ENCODE measurements around the gene BSN. TPM values are rescaled to one million over a fixed set of nuclear protein-coding genes. Genes with fewer than 3 reads are reported as not detected.

The BSN gene
- total and polyA plus RNA-seq, 2 experiments from 2014 or later = 0.50 to 5.1 TPM

DNA sequence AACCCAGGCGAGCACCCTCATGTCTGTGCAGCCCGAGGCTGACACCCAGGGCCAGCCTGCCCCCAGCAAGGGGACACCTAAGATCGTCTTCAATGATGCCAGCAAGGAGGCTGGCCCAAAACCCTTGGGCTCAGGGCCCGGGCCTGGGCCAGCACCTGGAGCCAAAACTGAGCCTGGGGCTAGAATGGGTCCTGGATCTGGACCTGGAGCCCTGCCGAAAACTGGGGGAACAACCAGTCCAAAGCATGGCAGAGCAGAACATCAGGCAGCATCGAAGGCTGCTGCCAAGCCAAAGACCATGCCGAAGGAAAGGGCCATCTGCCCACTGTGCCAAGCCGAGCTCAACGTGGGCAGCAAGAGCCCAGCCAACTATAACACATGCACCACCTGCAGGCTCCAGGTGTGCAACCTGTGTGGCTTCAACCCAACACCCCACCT, 88.5 kb downstream of the BSN start:
- DNase-seq (ENCODE audit: low spot score) (no peak), ATAC-seq (no peak)
- H3K9me3 Mint-ChIP-seq = no peaks in the 10 kb centered on the region
- Histone ChIP-seq H3K4me3 (no peak overlapping the region), H4K20me1 (replicated peaks; ENCODE audit: insufficient read depth) (no peaks in the 10 kb centered on the region), H3K9me2 (ENCODE audit: insufficient read depth) (no peaks in the 10 kb centered on the region), H3K79me2 (replicated peaks; ENCODE audit: insufficient read depth) (no peaks in the 10 kb centered on the region), H3K27ac (ENCODE audit: low read depth) (no peak overlapping the region), H3K27me3 (ENCODE audit: insufficient read depth) (no peaks in the 10 kb centered on the region), H2AFZ (no peak overlapping the region), H3F3A (replicated peaks; ENCODE audit: low read depth) (no peaks in the 10 kb centered on the region), H3K4me1 (ENCODE audit: insufficient read depth) (no peaks in the 10 kb centered on the region), H3K36me3 (ENCODE audit: insufficient read depth) (no peaks in the 10 kb centered on the region), H3K4me2 (no peak overlapping the region)
- H3K4me3 Mint-ChIP-seq = no peak overlapping the region
- H3K27me3 Mint-ChIP-seq (ENCODE audit: insufficient read depth, low read depth, poor library complexity) = peaks cover 4% of the 10 kb centered on the region
- H3K4me1 Mint-ChIP-seq = no peaks in the 10 kb centered on the region
- no peaks in the 10 kb centered on the region; the same call in 2 of the 3 replicates for H3K36me3 Mint-ChIP-seq (ENCODE audit: low read depth)
- H3K27ac Mint-ChIP-seq = no peak overlapping the region
- TF ChIP-seq, protein P1, sequence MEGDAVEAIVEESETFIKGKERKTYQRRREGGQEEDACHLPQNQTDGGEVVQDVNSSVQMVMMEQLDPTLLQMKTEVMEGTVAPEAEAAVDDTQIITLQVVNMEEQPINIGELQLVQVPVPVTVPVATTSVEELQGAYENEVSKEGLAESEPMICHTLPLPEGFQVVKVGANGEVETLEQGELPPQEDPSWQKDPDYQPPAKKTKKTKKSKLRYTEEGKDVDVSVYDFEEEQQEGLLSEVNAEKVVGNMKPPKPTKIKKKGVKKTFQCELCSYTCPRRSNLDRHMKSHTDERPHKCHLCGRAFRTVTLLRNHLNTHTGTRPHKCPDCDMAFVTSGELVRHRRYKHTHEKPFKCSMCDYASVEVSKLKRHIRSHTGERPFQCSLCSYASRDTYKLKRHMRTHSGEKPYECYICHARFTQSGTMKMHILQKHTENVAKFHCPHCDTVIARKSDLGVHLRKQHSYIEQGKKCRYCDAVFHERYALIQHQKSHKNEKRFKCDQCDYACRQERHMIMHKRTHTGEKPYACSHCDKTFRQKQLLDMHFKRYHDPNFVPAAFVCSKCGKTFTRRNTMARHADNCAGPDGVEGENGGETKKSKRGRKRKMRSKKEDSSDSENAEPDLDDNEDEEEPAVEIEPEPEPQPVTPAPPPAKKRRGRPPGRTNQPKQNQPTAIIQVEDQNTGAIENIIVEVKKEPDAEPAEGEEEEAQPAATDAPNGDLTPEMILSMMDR (conservative IDR thresholded peaks at IDR 0.05; ENCODE audit: low read depth in 2 of 2) = no peak
- TF ChIP-seq ZNF114 (CRISPR knock-in tag; IDR thresholded peaks at IDR 0.05) (no peak), ZNF331 (CRISPR knock-in tag; IDR thresholded peaks at IDR 0.05; ENCODE audit: low read depth) (no peak), JUNB (IDR thresholded peaks at IDR 0.05; ENCODE audit: unreplicated experiment) (no peak), NANOG (IDR thresholded peaks at IDR 0.05; ENCODE audit: borderline replicate concordance) (no peak)
- TF ChIP-seq, protein P2, sequence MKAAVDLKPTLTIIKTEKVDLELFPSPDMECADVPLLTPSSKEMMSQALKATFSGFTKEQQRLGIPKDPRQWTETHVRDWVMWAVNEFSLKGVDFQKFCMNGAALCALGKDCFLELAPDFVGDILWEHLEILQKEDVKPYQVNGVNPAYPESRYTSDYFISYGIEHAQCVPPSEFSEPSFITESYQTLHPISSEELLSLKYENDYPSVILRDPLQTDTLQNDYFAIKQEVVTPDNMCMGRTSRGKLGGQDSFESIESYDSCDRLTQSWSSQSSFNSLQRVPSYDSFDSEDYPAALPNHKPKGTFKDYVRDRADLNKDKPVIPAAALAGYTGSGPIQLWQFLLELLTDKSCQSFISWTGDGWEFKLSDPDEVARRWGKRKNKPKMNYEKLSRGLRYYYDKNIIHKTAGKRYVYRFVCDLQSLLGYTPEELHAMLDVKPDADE (IDR thresholded peaks at IDR 0.05) = no peak

DNA sequence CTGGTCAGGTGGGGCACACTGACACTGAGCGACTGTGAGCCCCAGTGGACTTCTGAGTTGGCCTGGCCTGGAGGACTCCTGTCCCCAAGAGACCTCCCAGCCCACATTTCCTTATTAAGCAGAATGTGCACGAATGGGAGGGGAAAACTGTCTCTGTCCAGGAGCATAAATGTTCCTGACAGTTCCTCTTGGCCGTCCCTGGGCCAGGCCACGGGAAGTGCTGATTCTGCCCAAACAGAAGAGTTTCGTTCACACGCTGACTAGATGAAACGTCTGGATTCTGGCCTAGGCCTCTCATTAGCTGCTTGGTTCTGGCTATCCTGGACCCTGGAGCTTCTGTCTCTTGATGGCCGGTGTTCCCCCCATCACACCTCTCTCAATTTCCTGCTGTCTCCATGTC, 90.4 kb downstream of the BSN start:
- no peak for TF ChIP-seq JUNB (IDR thresholded peaks at IDR 0.05; ENCODE audit: unreplicated experiment)
- TF ChIP-seq, protein P2 (IDR thresholded peaks at IDR 0.05) = no peak
- no peak for TF ChIP-seq CREB1 (CRISPR knock-in tag; IDR thresholded peaks at IDR 0.05; ENCODE audit: low read depth)
- no peak for TF ChIP-seq NANOG (IDR thresholded peaks at IDR 0.05; ENCODE audit: borderline replicate concordance)
- TF ChIP-seq ZNF114 (CRISPR knock-in tag; IDR thresholded peaks at IDR 0.05) = no peak
- TF ChIP-seq POLR2AphosphoS5 (IDR thresholded peaks at IDR 0.05; ENCODE audit: low read depth) = no peak
- H3K27ac Mint-ChIP-seq = no peak overlapping the region
- H3K27me3 ChIP-seq (ENCODE audit: insufficient read depth) = no peaks in the 10 kb centered on the region
- no peaks in the 10 kb centered on the region for H3K36me3 ChIP-seq (ENCODE audit: insufficient read depth)
- no peak overlapping the region for H3K4me3 Mint-ChIP-seq
- no peaks in the 10 kb centered on the region for H3K9me3 Mint-ChIP-seq
- H3K4me2 ChIP-seq = no peak overlapping the region
- H3K4me1 Mint-ChIP-seq = no peaks in the 10 kb centered on the region
- no peaks in the 10 kb centered on the region for H3F3A ChIP-seq (replicated peaks; ENCODE audit: low read depth)
- H4K20me1 ChIP-seq (replicated peaks; ENCODE audit: insufficient read depth) = no peaks in the 10 kb centered on the region
- DNase-seq (ENCODE audit: low spot score) (no peak), ATAC-seq (no peak)
- no peak overlapping the region for H3K4me3 ChIP-seq
- no peaks in the 10 kb centered on the region; the same call in 2 of the 3 replicates for H3K36me3 Mint-ChIP-seq (ENCODE audit: low read depth)
- H2AFZ ChIP-seq = no peak overlapping the region
- H3K4me1 ChIP-seq (ENCODE audit: insufficient read depth) = no peaks in the 10 kb centered on the region
- peaks cover 4% of the 10 kb centered on the region for H3K27me3 Mint-ChIP-seq (ENCODE audit: insufficient read depth, low read depth, poor library complexity)
- no peaks in the 10 kb centered on the region for H3K79me2 ChIP-seq (replicated peaks; ENCODE audit: insufficient read depth)
- H3K9me2 ChIP-seq (ENCODE audit: insufficient read depth) = no peaks in the 10 kb centered on the region
- H3K27ac ChIP-seq (ENCODE audit: low read depth) = no peak overlapping the region
